Medulla oblongata (tissue), 1 donor: ENCODE results near the gene UNC80.

Source experiments
- DNase-seq: peaks from one replicate; pipeline ENCODE4 v3.0.0-alpha.2; 2015; ENCODE audit errors: extremely low spot score

UNC80 gene

DNA sequence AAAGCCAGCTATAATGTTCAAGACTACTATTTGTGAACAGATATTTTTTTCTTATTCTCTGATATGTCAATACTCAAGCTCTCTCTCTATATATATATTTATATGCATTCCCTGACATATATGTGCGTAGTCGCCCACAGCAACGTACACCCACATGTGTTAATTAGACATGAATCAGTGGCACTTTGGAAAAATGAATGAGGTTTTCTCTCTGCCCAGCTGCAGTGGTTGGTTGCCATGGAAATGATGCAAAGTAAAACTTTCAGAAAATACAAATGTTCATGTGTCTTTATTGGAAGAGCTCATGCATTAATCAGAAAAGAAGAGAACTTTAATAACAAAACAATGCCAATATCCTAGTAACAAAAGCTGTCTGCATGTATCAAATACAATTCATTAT is 34.7 kb downstream of the UNC80 start:
- no peak for DNase-seq

DNA sequence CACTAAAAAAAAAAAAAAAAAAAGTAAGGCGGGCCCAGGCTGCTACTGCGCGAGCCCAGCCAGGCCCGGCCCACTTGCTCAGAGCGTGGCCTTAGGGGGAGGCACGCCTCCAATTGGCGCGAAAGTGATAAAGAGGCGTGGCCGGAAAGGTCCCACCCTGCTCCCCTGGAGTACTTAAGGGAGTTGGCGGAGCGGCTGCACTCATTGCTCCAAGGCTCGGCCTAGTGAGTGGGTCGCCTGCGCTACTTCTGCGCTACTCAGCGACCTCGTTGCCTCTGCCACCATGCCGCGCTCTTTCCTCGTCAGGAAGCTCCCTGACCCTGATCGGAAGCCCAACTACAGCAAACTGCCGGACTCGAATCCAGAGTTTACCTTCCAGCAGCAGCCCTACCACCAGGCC is 36.9 kb downstream of the UNC80 start:
- no peak for DNase-seq

- no peak for DNase-seq
These were observed 37.6 kb downstream of the UNC80 start for GRCh38 chr2:209809256-209809655.

DNA sequence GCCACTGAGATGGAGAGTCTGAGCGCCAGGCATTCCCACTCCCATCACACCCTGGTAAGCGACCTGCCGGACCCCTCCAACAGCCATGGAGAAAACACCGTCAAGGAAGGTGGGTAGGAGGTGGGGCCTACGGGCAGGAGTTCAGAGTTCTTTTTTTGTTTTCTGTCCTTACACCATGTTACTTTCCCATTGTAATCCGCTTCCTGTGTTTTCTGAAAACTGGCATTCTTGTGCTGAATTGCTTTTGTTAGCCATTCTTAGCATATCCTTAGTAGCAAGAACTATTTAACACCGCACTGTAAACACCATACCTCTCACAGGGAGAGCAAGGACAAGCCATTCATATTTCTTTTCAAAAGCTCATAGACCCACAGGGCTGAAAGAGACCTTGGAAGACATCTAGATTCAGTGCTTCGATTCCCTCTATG is 46.2 kb downstream of the UNC80 start:
- no peak for DNase-seq

DNA sequence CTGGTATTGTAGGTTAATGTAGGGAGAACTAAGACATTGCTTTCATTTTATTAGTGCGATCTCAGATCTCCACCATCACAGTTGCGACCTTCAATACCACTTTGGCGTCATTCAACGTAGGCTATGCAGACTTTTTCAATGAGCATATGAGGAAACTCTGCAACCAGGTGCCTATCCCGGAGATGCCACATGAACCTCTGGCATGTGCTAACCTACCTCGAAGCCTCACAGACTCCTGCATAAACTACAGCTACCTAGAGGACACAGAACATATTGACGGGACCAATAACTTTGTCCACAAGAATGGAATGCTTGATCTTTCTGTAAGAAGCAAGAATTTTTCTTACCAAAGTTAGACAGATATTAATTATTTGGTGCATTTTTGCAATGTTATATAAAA is 47.3 kb downstream of the UNC80 start:
- DNase-seq, result no peak

- no peak for DNase-seq
These were observed 50.2 kb downstream of the UNC80 start for GRCh38 chr2:209821806-209822205.

- DNase-seq, result no peak
These were observed 51.9 kb downstream of the UNC80 start for GRCh38 chr2:209823484-209823883.

DNA sequence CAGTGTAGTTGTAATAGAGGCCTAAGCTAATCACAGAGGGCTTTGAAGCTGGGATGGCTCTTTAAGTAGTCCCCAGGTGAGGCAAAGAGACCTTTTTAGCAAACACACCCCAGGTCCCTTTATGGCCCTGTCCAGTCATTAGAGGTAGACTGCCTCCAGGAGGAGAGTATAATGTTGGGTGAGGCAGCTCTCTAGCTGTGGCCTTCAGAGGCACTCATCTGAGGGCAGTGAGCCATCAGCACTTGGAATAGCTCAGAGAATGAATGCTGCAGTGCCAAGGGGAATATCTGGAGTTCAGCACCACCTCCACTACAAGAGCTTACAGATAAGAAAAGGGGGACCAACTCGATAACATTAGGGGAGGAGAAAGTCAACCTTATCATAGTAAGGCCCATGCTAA is 52.8 kb downstream of the UNC80 start:
- no peak for DNase-seq

DNA sequence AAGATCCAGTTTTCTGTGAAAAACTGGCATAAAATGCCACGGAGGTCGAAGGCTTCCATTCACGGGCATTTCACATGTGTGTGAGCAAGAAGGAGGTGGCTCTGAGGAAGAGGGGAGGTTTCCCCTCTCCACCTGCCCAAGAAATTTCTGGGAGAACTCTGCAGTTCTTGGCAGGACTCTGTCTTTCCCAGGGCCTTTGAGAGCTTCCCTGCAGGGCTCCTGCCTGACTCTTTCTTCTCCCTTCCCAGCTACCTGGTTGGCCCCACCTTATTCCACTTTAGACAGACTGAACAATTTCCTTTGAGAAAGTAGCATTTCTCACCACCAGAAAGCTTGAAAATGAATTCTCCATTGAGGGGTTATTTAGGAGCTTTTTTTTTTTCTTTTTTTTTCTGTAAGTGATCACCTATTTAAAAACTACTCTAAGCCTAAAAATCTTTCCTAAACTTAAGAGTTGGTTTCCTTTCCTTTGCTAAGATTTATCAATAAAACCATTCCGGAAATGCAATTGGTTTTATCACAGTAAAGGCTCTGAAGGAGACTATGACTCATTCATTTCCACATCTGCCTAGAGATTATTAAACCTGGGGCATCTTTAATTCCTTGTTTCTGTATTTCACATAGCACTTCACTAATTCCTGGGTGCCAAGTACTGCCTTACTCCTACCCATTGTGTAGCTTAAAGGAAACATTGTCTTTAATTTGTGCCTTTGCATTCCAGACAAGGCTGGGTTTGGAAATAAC is 59.3 kb downstream of the UNC80 start:
- no peak for DNase-seq

GRCh38 chr2:209834767-209835166 is 63.1 kb downstream of the UNC80 start:
- DNase-seq, result no peak

GRCh38 chr2:209840434-209840833 is 68.8 kb downstream of the UNC80 start:
- no peak for DNase-seq

DNA sequence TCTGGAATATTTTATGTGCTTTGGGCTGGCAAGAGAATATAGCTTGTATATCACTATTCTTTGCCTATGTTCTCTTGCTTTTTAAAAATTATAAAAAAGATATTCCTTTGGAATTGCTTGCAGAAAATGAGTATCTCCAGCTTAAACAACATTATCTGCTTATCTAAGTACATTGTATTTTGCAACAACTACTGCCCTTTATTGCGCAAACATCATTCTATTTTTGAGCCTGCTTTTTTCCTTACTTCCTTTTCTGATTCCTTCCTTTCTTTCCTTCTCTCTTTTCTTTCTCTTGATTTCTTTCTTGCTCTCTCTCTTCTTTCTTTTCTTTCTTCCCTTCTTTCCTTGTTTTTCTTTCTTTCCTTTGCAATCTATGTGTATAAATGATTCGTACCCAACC is 74.0 kb downstream of the UNC80 start:
- no peak for DNase-seq

GRCh38 chr2:209864716-209865295 is 93.2 kb downstream of the UNC80 start:
- no peak for DNase-seq

- no peak for DNase-seq
These were observed 96.8 kb downstream of the UNC80 start for GRCh38 chr2:209868271-209868994.

DNA sequence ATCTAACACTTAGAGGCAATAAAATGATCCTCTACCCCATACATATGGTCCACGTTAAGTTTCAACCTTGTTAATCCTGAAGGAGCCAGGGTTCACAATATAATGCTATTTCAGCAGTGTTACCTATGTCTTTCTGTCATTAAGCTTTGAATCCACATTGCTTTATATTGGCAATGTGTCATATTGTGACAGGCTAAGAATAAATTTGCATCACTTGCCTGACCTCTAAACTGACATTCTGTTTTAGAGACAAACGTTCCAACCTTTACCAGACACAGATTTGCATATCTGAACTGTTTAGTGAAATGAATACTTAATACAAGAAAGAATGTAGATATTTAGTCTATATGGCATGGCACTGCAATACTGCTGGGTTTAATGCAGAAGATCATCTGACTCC is 98.4 kb downstream of the UNC80 start:
- no peak for DNase-seq

- peak; percentile 77 for DNase-seq
These were observed 101.0 kb downstream of the UNC80 start for GRCh38 chr2:209872675-209873074.

- DNase-seq, result no peak
These were observed 103.6 kb downstream of the UNC80 start for GRCh38 chr2:209875270-209875669.

- DNase-seq, result no peak
These were observed 104.6 kb downstream of the UNC80 start for GRCh38 chr2:209876211-209876610.

GRCh38 chr2:209878701-209879100 is 107.1 kb downstream of the UNC80 start:
- DNase-seq, result no peak

DNA sequence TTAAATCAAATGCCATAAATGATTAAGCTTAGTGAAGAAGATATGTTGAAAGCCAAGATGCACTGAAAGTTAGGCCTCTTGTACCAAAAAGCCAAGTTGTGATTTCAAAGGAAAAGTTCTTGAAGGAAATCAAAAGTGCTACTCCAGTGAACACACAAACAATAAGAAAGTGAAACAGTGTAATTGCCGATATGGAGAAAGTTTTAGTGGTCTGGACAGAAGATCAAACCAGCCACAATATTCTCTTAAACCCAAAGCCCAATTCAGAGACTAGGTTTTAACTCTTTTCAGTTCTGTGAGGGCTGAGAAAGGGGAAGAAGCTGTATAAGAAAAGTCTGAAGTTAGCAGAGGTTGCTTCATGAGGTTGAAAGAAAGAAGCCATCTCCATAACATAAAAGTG is 129.0 kb downstream of the UNC80 start:
- DNase-seq, result no peak

- DNase-seq, result no peak
These were observed 129.5 kb downstream of the UNC80 start for GRCh38 chr2:209901172-209901571.

DNA sequence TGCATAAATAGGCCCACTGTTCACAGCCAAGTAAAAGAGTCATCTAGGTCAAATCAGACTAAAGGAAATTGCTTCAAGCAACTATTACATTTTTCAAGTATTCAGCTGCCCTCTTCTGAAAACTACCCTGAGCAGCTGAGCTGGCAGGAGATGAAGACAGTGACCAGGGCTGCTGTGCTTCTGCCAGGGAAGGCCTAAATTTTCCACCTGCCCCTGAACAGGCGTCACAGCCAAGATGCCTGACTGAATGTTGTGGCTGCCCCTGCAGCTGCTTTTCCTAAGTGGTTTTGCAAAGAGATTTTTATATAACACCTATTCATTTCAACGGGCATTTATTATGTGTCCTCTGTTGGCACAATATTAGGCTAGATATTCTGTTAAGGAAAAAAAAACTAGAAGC is 134.1 kb downstream of the UNC80 start:
- no peak for DNase-seq

GRCh38 chr2:209907746-209908145 is 136.1 kb downstream of the UNC80 start:
- DNase-seq, result no peak
